Left ventricle myocardium superior (tissue), 1 donor: Measurements from ENCODE around the gene TRIM44. TPM values are rescaled to one million over a fixed set of nuclear protein-coding genes. Genes with fewer than 3 reads are reported as not detected.

ENCODE experiments used
- ATAC-seq: fragments of 200-7000 bp; cut with Tn5 transposase; one replicate; pipeline ENCODE4 v1.9.1; 2020; ENCODE audit warnings: mild to moderate bottlenecking, moderate library complexity
- DNase-seq: peaks from one replicate; pipeline ENCODE4 v3.0.0-alpha.2; 2020
- intact Hi-C: fragments of 100-400 bp; cut with micrococcal nuclease; formaldehyde crosslinking; loops from one replicate; pipeline ENCODE4 v1.11.0; 2022
- total RNA-seq: library from RNA; stranded (reverse); fragmentation: NEBNext Ultra II Directional; extraction: Animal tissue kit (Norgen Biotek cat#: 25700); gene quantifications from one replicate; pipeline ENCODE4 v1.2.1, GENCODE V29; 2021
- donor health status: DM: no; HTN: yes; CAD: no; lungs with severe emphysema.

The TRIM44 gene
- total RNA-seq, 1 donor from 2014 or later = 38.5 TPM

- intact Hi-C loops = no loop called here
- ATAC-seq (peak; percentile 44), DNase-seq (no peak)
Observed at GRCh38 chr11:35798983-35799382, 136.4 kb downstream of the TRIM44 start.

GRCh38 chr11:35799655-35800054, 137.1 kb downstream of the TRIM44 start:
- ATAC-seq = no peak
- no peak for DNase-seq
- intact Hi-C loops = no loop called here

GRCh38 chr11:35800970-35801953, 138.7 kb downstream of the TRIM44 start:
- DNase-seq = no peak
- intact Hi-C loops = no loop called here
- peak; percentile 80 for ATAC-seq

- DNase-seq = no peak
- intact Hi-C loops = no loop called here
- no peak for ATAC-seq
Observed at GRCh38 chr11:35802221-35802620, 139.6 kb downstream of the TRIM44 start.

GRCh38 chr11:35802672-35803071, 140.1 kb downstream of the TRIM44 start:
- intact Hi-C loops = no loop called here
- ATAC-seq = no peak
- no peak for DNase-seq

GRCh38 chr11:35803115-35803514, 140.5 kb downstream of the TRIM44 start:
- no peak for DNase-seq
- intact Hi-C loops = no loop called here
- ATAC-seq = no peak

GRCh38 chr11:35804451-35805040, 142.0 kb downstream of the TRIM44 start:
- intact Hi-C loops = no loop called here
- ATAC-seq = no peak

GRCh38 chr11:35809561-35809960, 147.0 kb downstream of the TRIM44 start:
- no peak for DNase-seq
- no peak for ATAC-seq
- intact Hi-C loops = no loop called here

More at GRCh38 chr11:35804451-35805040, 142.0 kb downstream of the TRIM44 start:
- no peak for DNase-seq

GRCh38 chr11:35810045-35810645, 147.6 kb downstream of the TRIM44 start:
- ATAC-seq (no peak), DNase-seq (no peak)
- intact Hi-C loops = loop anchor here (10.0 kb wide), 1 partner anchor 185 kb away; no protein-coding TSS in a partner anchor

- intact Hi-C loops = loop anchor here (10.0 kb wide), 1 partner anchor 187 kb away; no protein-coding TSS in a partner anchor
- DNase-seq (no peak), ATAC-seq (peak; percentile 49)
Observed at GRCh38 chr11:35811783-35812182, 149.2 kb downstream of the TRIM44 start.

- intact Hi-C loops = loop anchor here (10.0 kb wide), 1 partner anchor 188 kb away; no protein-coding TSS in a partner anchor
- DNase-seq = peak; percentile 41
- ATAC-seq = peak; percentile 77
Observed at GRCh38 chr11:35812828-35813227, 150.3 kb downstream of the TRIM44 start.

- intact Hi-C loops = loop anchor here (10.0 kb wide), 1 partner anchor 189 kb away; no protein-coding TSS in a partner anchor
- ATAC-seq (no peak), DNase-seq (no peak)
Observed at GRCh38 chr11:35814081-35814695, 151.6 kb downstream of the TRIM44 start.

- intact Hi-C loops = loop anchor here (10.0 kb wide), 1 partner anchor 190 kb away; no protein-coding TSS in a partner anchor
- DNase-seq (no peak), ATAC-seq (peak; percentile 19)
Observed at GRCh38 chr11:35814720-35815305, 152.2 kb downstream of the TRIM44 start.

GRCh38 chr11:35815556-35816315, 153.2 kb downstream of the TRIM44 start:
- ATAC-seq = peak; percentile 83
- intact Hi-C loops = loop anchor here (10.0 kb wide), 1 partner anchor 191 kb away; no protein-coding TSS in a partner anchor
- DNase-seq = no peak

- intact Hi-C loops = no loop called here
- DNase-seq = no peak
- no peak for ATAC-seq
Observed at GRCh38 chr11:35820614-35821013, 158.0 kb downstream of the TRIM44 start.

- no peak for DNase-seq
- intact Hi-C loops = no loop called here
- no peak for ATAC-seq
Observed at GRCh38 chr11:35822815-35823495, 160.4 kb downstream of the TRIM44 start.

GRCh38 chr11:35823742-35824298, 161.2 kb downstream of the TRIM44 start:
- intact Hi-C loops = no loop called here
- ATAC-seq (no peak), DNase-seq (no peak)
